Anterior cingulate cortex (tissue), 58 donors: Measurements from ENCODE around the gene PARD3.
"Not testable (repeated sequence)": the region's sequence is repeated elsewhere in the genome, so short reads cannot be mapped to it uniquely, and the experiment has no call there.

Experiments used
- DNase-seq, 58 donors: peaks; one replicate each; lab custom pipeline; 2025; lab: John Stamatoyannopoulos, UW

PARD3 gene

DNA sequence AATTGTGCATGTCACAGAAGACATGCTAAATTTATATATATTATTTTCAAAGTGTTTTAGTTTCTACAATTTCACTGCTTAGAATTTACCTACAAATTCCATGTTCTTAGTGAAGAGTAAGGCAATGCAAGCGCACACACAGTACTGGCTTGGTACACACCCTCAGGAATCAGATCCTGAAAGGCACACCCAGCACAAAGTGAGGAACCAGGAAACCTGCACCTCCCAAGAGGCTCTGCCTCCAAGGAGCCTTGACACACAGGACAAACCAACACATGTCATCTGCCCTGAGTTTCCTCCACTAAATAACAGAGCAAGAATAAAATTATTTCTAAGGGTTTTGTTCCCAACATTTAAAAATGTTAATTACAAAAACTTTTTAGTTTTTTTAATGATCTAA lies 156.2 kb downstream of the PARD3 start:
- DNase-seq: no peak

DNA sequence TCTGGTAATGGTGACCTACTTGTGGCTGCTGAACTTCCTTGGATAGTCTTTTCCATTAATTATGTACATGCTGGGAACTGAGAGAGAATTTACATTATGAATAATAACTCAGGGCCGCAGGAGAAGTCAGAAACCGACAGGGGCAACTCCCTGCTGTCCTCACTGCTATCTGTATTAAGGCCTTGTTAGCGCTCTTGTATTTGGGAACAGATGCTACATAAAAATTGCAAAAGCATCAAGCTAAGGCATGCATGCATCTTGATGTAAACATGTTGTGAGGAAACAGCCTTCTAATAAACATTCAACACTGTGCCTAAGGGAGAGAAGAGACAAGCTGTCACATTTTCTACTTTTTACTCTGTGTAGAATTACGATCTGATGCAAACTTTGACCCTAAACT lies 158.4 kb downstream of the PARD3 start:
- no peak for DNase-seq

DNA sequence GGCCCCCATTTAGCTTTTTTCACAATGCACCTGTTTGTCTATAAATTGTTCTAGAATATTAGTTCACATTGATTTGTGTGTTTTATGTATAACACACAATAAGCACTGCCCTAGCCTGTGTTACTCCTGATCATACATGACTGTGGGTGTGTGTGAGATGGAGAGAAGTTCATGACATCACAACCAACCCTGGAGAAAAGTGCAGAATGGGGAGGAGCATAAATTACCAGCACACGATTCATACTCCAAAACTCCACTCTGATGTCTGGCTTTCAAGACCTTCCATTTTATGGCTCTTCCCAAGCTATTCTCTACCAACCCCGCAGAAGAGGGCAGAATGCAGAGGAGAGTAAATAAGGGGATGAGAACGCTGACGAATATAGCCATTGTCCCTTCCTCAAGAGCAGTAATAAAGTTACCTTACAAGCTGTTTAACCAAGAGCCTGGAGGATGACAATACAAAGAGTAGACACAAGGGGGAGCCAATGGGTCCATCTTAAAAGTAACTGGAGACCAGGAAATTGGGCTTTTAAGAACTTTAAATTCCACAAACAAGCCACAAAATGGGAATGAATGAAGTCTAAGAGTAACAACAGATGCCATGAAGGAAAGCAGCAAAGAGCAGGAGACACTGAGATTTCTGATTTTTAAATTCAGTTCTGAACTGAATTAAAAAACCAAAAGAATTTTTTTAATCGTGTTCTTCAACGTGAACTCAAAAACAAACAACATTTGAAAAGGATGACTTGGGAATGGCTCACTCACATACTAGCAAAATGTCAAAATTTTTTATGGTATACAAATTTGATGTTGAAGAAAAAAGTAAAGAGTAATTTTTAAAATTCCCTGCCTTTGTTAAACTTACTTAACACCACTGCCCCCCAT lies 159.6 kb downstream of the PARD3 start:
- DNase-seq: peak in 8 of 58 donors; percentile 3 to 21 (median 8)

DNA sequence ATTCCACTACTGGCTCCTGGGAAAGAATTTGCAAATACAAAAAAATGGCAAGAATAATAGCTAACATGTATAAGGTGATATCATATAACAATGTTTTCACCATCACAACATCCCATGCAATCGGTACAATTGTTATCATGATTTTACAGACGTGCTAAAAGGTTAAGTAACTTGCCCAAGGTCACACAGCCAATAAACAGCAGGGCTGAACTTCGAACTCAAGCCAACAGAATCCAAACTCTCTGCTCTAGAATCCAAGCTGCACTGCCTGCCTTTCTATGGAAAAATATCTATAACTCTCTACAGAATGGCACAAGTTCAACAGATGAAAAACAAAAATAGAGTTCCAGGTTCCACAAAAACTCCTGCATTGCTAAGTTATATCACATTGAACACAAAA lies 160.9 kb downstream of the PARD3 start:
- no peak for DNase-seq

DNA sequence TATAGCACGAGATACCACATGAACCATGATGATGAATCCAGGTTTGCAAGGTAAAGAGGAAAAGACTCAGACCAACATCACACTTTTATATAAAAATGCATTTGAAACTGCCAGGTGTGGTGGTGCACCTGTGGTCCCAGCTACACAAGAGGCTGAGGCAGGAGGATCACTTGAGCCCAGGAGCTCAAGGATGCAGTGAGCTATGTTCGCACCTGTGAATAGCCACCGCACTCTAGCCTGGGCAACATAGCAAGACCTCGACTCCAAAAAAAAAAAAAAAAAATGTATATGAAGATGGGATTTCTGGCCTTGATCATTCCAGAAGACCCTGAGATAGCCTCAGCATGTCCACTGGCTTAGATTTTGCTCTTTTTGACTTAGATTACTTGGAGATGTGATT lies 161.6 kb downstream of the PARD3 start:
- DNase-seq: no peak

DNA sequence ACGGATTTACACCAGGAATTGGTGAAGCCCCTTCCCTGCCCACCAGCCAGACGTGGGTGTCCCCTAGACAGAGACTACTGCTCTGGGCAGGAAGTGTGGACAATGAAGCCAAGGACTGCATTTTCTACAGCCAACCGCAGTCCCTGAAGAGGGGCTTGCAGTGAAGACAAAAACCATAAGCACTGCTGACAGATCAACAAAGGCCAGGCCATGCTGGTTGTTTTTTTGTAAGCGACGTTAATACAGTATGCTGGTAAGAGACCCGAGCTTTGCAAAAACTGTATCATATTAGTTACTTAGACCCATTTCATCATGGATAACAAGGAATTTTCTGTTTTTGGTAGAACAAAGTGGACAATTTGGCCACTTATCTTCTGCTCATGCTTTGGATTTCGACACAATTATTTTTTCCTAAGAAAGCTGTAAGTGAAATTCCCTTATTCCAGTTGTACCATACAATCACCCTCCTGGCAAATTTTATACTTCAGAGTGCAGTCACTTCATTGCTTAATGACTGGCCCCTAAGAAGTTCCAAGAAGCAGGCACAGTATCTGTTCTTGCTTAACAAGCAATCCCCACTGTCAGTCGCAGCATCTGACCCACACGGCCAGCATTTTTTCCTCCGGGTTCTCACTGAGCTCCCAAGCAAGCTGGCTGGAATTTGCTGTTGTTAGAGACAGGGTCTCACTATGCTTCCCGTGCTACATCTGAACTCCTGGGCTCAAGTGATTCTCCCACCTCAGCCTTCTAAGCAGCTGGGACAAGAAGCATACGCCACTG lies 163.5 kb downstream of the PARD3 start:
- DNase-seq: no peak

DNA sequence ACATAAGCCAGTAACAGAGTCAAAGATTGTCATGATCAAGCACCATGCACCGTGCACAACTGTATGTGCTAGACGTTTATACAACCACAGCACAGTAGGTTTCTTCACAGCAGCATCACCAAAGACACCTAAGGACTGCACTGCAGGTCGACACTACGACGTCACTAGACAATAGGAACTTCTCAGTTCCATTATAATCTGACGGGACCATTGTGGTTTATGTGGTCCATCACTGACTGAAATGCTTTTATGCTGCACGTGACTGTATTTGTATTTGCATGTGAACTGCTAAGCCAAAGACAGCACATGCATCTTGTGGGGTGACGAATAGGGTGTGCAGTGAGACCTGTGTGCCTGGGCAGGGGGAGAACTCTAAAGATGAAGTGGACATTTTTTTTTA lies 164.9 kb downstream of the PARD3 start:
- DNase-seq: no peak

DNA sequence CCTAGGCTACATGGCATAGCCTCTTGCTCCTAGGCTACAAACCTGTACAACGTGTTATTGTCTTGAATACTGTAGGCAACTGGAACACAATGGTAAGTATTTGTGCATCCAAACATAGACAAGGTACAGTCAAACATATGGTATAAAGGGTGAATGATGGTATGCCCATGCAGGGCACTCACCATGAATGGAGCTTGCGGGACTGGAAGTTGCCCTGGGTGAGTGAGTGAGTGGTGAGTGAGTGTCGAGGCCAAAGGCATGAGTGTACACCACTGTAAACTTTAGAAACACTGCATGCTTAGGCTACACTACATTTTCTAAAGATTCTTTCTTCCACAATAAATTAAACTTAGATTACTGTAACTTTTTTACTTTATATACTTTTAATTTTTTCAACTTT lies 165.7 kb downstream of the PARD3 start:
- no peak for DNase-seq

DNA sequence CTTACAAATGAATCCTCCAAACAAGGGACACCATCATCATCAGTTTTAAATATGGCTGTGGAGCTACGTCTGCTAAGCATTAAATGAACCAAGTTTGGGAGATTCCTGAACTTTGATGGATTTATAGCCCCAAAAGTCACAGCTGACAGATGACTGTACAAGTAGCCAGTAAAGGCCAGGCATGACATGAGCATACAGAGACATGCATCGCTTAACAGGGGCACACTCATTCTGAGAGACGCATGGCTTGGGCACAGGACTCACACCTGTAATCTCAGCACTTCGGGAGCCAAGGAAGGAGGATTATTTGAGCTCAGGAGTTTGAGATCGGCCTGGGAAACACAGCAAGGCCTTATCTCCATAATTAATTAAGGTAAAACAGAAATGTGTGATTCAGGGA lies 166.2 kb downstream of the PARD3 start:
- no peak for DNase-seq

DNA sequence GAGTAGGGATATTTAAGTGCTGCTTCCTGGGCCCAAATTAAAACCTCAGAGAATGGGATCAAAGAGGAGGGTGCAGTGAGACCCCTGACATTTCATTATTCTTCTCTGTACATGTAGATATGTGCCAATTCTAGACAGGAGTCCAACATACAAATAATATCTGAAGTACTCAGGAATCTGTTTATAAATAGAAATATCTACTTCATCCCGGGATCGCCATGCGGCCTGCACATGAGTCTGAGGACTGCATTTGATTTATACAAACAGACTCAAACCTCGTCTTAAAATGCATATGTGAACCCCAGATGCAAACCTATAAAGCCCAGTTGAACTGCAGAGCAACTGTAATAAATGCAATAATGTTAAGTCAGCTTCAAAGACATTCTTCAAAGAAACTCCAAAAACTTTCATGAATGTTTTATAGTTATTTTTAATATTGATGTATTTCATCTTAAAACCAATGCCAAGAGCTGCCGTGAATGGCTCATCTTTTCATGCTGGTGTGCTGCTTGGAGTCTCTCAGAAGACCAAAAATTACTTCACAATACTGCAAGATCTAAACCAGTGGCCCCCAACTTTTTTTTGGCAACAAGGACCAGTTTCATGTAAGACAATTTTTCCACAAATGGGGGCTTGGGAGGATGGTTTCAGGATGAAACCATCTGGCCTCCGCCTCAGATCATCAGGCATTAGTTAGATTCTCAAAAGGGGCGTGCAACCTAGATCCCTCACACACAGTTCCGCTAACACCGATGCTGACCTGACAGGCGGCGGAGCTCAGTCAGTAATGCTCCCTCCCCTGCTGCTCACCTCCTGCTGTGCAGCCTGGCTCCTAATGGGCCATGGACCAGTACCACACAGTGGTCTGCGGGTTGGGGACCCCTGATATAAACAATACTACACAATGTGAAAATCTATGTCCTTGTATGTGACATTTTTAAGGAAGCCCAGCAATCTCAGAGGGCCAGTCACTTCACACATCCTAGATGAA lies 166.9 kb downstream of the PARD3 start:
- no peak for DNase-seq

DNA sequence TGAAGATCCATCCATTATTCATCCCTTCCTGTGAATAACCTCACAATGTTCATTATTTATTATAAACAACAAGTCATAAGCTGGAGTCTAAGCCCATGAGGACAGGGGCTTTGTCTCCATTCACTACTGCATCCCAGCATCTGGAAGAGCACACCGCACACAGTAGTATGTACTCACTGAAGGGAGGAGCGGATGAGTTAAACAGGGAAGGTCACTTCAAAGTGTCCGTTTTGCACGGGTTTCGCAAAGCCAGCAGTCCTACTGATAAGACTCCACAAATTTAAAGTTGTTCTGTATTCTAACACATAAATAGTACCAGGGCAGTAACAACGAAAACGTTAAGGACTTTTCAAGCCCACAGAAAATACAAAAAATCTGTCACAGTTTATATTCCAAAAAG lies 167.9 kb downstream of the PARD3 start:
- DNase-seq: no peak

DNA sequence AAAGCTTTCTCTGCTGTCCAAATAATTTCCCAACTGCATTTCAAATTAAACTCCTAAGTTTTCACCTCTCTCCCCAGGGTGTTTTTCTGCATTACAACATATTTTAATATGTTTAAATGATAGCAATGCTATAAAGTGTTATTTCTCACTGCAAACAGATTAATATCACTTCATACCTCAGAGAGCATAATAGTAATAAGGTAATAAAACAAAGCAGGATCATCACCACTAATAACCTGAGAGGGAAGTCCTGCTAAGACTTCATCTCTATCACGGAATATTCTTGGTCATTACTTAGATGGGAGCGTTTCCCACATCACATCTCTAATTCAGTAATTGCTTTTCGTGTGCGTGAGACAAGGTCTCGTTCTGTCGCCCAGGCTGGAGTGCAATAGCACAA lies 168.8 kb downstream of the PARD3 start:
- no peak for DNase-seq

DNA sequence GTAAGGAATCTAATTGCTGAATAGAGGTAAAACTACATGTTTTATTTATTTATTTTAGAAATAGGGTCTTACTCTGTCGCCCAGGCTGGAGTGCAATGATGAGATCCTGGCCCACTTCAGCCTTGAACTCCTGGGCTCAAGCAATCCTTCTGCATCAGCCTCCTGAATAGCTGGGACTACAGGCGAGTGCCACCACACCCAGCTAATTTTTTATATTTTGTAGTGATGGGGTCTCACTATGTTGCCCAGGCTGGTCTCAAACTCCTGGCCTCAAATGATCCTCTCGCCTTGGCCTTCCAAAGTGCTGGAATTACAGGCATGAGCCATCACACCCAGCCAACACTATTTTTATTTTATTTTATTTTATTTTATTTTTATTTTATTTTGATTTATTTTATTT lies 170.3 kb downstream of the PARD3 start:
- not testable (repeated sequence) for DNase-seq

DNA sequence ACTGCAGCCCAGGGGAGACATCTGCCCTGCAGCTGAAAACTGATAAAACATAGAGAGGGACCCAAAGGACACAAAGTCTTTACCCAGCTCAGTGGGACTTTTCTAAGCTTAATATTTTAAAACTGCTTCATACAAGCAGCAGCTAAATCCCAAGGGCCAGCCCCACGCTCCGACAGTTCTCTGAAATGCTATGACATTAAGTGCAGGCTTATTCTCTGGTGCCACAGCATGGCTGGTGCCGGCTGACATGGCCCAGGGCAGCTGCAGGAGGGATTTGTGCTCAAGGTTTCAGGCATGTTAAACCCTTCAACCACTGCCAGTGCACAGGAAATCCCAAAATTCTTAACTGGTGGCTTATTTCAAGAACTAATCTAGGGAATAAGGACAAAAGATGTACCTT lies 170.9 kb downstream of the PARD3 start:
- no peak for DNase-seq

DNA sequence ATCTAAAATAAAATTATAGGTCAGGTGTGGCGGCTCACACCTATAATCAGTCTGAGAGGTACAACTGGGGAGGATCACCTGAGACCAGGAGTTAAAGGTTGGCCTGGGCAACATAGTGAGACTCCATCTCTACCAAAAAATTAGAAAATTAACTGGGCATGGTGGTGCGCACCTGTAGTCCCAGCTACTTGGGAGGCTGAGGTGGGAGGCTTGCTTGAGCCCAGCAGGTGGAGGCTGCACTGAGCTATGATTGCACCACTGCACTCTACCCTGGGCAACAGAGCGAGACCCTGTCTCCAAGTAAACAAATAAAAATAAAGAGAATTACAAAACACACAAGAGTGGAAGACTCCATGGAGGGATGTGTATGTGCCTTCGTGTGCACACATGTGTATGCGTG lies 171.5 kb downstream of the PARD3 start:
- DNase-seq: no peak

DNA sequence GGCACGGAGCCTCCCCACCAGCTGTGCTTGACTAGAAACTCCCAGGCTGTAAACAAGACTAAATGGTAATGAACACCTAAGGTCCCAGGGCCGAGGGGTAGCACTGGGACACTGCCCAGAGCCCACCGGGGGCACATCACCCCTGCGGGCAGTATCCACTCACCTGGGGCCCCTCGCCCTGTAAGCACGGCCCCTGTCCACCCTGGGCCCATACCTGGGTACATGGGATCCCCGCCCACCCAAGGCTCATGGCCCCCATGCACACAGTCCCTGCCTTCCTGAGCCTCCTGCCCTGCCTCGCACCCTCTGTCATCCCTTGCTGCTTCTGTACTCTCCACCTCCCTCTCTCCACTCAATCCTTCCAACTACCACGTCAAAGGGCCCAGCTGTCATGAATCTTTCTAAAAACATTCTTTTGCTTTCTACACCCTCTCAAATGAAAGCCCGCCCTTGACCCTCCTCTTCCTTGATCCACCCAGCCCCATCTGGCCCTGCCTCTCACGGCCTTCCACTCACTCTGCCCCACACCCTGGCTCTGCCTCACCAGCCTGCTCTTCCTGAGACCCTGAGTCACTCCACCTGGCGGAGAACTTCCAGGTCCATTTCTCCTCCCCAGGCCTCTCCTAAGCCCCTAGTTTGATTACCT lies 173.1 kb downstream of the PARD3 start:
- no peak for DNase-seq

DNA sequence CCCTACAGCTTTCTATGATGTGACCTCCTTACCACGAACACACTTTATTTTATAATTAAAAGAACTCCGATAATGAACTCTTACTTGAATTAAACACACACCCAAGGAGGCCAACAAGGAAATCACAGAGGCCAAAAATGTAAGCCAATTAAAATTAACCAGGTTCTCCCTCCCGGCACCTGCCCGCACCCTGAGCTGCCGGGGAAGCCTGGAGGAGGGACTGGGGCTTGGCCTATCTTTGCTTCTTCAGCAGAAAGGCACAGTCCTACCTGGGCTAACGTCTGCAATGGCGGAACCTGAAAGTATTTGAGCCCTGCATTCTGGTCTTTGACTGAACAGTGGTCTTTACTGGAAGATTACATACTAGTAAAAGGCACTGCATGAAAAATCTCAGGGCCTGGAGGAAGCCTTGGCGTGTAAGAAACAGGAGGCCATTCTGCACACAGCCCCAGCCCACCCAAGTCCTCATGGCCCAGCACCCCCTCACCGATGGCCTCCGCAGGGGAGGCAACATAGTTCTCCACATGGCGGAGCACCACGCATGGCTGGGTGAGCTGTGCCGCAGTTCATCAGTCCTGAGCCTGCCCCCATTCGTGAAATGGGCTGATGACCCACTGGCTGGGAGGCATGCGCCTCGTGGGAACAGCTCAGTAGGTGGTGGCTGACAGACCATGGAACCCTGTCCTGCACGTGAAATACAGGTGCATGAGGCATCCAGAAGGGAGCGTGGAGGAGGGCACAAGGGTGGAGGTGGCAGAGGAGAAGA lies 173.8 kb downstream of the PARD3 start:
- DNase-seq: no peak

DNA sequence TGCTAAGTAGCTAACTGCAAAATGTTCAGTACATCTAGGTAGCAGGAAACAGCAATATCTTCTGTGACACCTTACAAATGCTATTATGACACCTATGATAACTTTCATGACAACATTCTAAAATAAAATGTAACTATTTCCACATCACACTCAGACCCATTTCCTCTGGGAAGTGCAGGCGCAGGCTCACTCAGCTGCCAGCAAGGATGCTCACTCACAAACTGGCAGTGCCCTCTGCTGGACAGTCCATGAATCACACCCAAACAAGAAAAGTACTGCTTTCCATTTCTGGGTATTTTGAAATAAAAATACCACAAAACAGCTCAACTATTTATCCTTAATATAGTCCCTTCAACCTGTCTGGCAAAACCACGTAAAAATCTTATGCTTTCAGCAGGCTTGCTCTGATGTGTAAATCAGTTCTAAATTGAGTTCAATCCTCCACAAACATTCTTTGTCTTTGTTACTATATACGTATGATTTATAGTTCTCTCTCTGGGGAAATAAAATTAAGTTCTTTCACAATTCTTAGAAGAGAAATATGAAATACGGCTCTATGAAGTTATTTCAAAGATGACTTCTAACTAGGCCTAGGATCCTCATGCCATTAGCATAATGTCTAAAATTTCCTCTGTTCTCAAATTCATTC lies 176.6 kb downstream of the PARD3 start:
- peak in 56 of 58 donors; percentile 5 to 86 (median 58) for DNase-seq

DNA sequence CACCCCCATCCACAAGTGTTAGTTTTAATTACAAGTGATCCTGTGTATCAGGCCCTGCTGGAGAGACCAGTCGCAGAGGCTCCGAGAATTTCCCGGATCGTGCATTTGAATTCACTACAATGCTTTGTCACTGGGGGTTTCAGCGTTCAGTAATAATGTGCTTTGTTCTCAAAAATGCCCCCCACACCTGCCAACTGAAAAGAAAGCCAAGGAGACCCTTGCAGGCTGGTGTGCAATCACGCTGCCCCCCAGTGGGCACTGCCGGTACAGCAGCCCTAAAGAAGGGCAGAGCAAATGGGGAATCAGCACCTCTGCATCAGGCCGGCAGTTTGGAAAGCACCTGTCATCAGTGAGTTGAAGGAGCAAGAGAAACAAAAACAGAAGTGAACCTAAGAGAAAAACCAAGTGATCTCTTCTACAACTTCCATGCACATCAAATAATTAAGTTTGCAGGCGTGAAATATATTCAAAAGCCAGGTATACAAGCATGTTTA lies 177.6 kb downstream of the PARD3 start:
- DNase-seq: peak in 53 of 58 donors; percentile 6 to 80 (median 33)
